H1 (cell line): Measurements from ENCODE around the gene PARM1. TPM values are rescaled to one million over a fixed set of nuclear protein-coding genes. Genes with fewer than 3 reads are reported as not detected.

Experiments used
- CTCF ChIA-PET: fragments of 300-600 bp; sonication (Branson Sonifier 250); formaldehyde crosslinking; loops from one replicate; lab custom pipeline; 2021; ENCODE audit not compliant: partially characterized antibody; lab: Charles Lee
- POLR2A ChIA-PET: fragments of 300-600 bp; sonication (Branson Sonifier 250); formaldehyde crosslinking; loops from one replicate; lab custom pipeline; 2021; ENCODE audit warnings: inconsistent platforms; ENCODE audit not compliant: partially characterized antibody; lab: Charles Lee
- DNase-seq, 2 experiments: peaks; one replicate each; pipeline versions ENCODE4 v3.0.0 to v3.0.0-alpha.2; 2010 to 2022; ENCODE audit warnings: low spot score in 2 of 2, low read depth in 1 of 2, mixed read lengths in 1 of 2
- FAIRE-seq: peaks from 2 replicates; lab custom pipeline; 2011; peaks lifted over from hg19 to GRCh38; lab: Jason Lieb, UNC
- H2AFZ ChIP-seq: 2 replicates; pipeline ENCODE4 v1.8.1; 2012; ENCODE audit warnings: low read length, inconsistent platforms
- H2AK5ac ChIP-seq: 2 replicates; pipeline ENCODE4 v1.6.1; 2013; ENCODE audit warnings: low read depth, low read length
- H2BK120ac ChIP-seq: replicated peaks from 2 replicates; pipeline ENCODE3; 2013; ENCODE audit warnings: low read depth, low read length, inconsistent platforms
- H2BK12ac ChIP-seq: 2 replicates; pipeline ENCODE4 v1.6.1; 2013; ENCODE audit warnings: low read depth, low read length
- H2BK15ac ChIP-seq: 2 replicates; pipeline ENCODE4 v1.6.1; 2013; ENCODE audit warnings: low read length
- H2BK20ac ChIP-seq: 2 replicates; pipeline ENCODE4 v1.6.1; 2013; ENCODE audit warnings: low read length
- H2BK5ac ChIP-seq: 2 replicates; pipeline ENCODE4 v1.6.1; 2013; ENCODE audit warnings: low read depth, low read length
- H3K14ac ChIP-seq: 2 replicates; pipeline ENCODE4 v1.6.1; 2013; ENCODE audit warnings: inconsistent platforms; ENCODE audit not compliant: insufficient read length
- H3K18ac ChIP-seq: 2 replicates; pipeline ENCODE4 v1.6.1; 2013; ENCODE audit warnings: low read length; ENCODE audit errors: extremely low read depth
- H3K23ac ChIP-seq: 2 replicates; pipeline ENCODE4 v1.6.1; 2013; ENCODE audit warnings: inconsistent platforms; ENCODE audit not compliant: insufficient read length
- H3K23me2 ChIP-seq: 2 replicates; pipeline ENCODE4 v1.6.1; 2013; ENCODE audit warnings: low read depth, low read length
- H3K27ac ChIP-seq: 2 replicates; pipeline ENCODE4 v1.6.1; 2011; ENCODE audit warnings: low read depth, low read length, inconsistent platforms
- H3K27me3 ChIP-seq, 4 experiments: replicated peaks in 1 of 4; 1 replicate in 1 of 4; 2 replicates in 3 of 4; pipeline versions ENCODE4 v1.6.1 to v1.8.1; 2011 to 2013; ENCODE audit warnings: low read length in 3 of 4, mild to moderate bottlenecking in 3 of 4, inconsistent platforms in 2 of 4, mixed read lengths in 2 of 4, moderate library complexity in 1 of 4; ENCODE audit not compliant: control insufficient read depth in 3 of 4, insufficient read depth in 3 of 4; ENCODE audit errors: extremely low read depth in 1 of 4
- H3K36me3 ChIP-seq, 4 experiments: 2 replicates each; pipeline versions ENCODE4 v1.6.1 to v1.8.1; 2011 to 2013; ENCODE audit warnings: mild to moderate bottlenecking in 4 of 4, low read length in 3 of 4, moderate library complexity in 2 of 4, control low read depth in 1 of 4, inconsistent platforms in 1 of 4; ENCODE audit not compliant: insufficient read depth in 4 of 4, control insufficient read depth in 2 of 4
- H3K4ac ChIP-seq: replicated peaks from 2 replicates; pipeline ENCODE3; 2013; ENCODE audit warnings: low read length, low read depth, mixed read lengths, inconsistent platforms; ENCODE audit not compliant: insufficient read length
- H3K4me1 ChIP-seq, 4 experiments: replicated peaks in 1 of 4; 1 replicate in 1 of 4; 2 replicates in 3 of 4; pipeline versions ENCODE4 v1.6.1 to v1.8.1; 2011 to 2013; ENCODE audit warnings: low read length in 3 of 4, inconsistent platforms in 2 of 4, mixed read lengths in 1 of 4; ENCODE audit not compliant: insufficient read depth in 4 of 4, control insufficient read depth in 3 of 4
- H3K4me2 ChIP-seq, 2 experiments: 2 replicates each; pipeline versions ENCODE4 v1.6.1 to v1.8.1; 2011 to 2013; ENCODE audit warnings: low read depth in 2 of 2, low read length in 2 of 2, control low read depth in 1 of 2, inconsistent platforms in 1 of 2, mild to moderate bottlenecking in 1 of 2; ENCODE audit not compliant: insufficient read depth in 1 of 2
- H3K4me3 ChIP-seq, 4 experiments: fragments of 200-600, 300-600 bp in 1 of 4; sonication (generic), shearing (Covaris generic), sonication (Bioruptor Twin) in 1 of 4; 2 replicates each; pipeline versions ENCODE4 v1.5.1 to v1.8.1; 2011 to 2016; ENCODE audit warnings: low read length in 4 of 4, low read depth in 3 of 4, control low read depth in 2 of 4, inconsistent platforms in 2 of 4, mild to moderate bottlenecking in 2 of 4, mixed read lengths in 1 of 4, moderate library complexity in 1 of 4; ENCODE audit not compliant: insufficient read depth in 2 of 4; ENCODE audit errors: extremely low read depth in 1 of 4
- H3K56ac ChIP-seq: replicated peaks from 2 replicates; pipeline ENCODE3; 2013; ENCODE audit warnings: low read depth, mild to moderate bottlenecking, mixed read lengths, low read length, inconsistent platforms; ENCODE audit not compliant: insufficient read length
- H3K79me1 ChIP-seq: 2 replicates; pipeline ENCODE4 v1.6.1; 2013; ENCODE audit warnings: low read depth, low read length, control low read depth
- H3K79me2 ChIP-seq, 2 experiments: 2 replicates each; pipeline versions ENCODE4 v1.6.1 to v1.8.1; 2012 to 2013; ENCODE audit warnings: low read length in 2 of 2, mild to moderate bottlenecking in 2 of 2, inconsistent platforms in 1 of 2; ENCODE audit not compliant: insufficient read depth in 2 of 2, control insufficient read depth in 1 of 2
- H3K9ac ChIP-seq, 4 experiments: replicated peaks in 1 of 4; 1 replicate in 1 of 4; 2 replicates in 3 of 4; pipeline versions ENCODE4 v1.6.1 to v1.8.1; 2011 to 2013; ENCODE audit warnings: low read depth in 3 of 4, low read length in 3 of 4, control low read depth in 2 of 4, mild to moderate bottlenecking in 2 of 4, moderate library complexity in 2 of 4, inconsistent platforms in 1 of 4; ENCODE audit errors: extremely low read depth in 1 of 4
- H3K9me3 ChIP-seq, 2 experiments: 2 replicates each; pipeline versions ENCODE4 v1.6.1 to v1.8.1; 2012 to 2013; ENCODE audit warnings: mild to moderate bottlenecking in 2 of 2, moderate library complexity in 2 of 2, control low read depth in 1 of 2, inconsistent platforms in 1 of 2, low read depth in 1 of 2, low read length in 1 of 2, mixed read lengths in 1 of 2; ENCODE audit not compliant: insufficient read depth in 2 of 2
- H4K20me1 ChIP-seq, 2 experiments: replicated peaks in 1 of 2; 2 replicates each; pipeline versions ENCODE3 to v1.8.1; 2011 to 2013; ENCODE audit warnings: inconsistent platforms in 2 of 2, low read length in 2 of 2, mild to moderate bottlenecking in 1 of 2; ENCODE audit not compliant: insufficient read depth in 2 of 2, control insufficient read depth in 1 of 2
- H4K5ac ChIP-seq: 2 replicates; pipeline ENCODE4 v1.6.1; 2013; ENCODE audit warnings: low read length, low read depth, mixed read lengths, inconsistent platforms; ENCODE audit not compliant: insufficient read length
- H4K8ac ChIP-seq: 2 replicates; pipeline ENCODE4 v1.8.0; 2013; ENCODE audit warnings: mild to moderate bottlenecking, moderate library complexity, low read length, inconsistent platforms; ENCODE audit not compliant: insufficient read depth; ENCODE audit errors: extremely low read depth
- H4K91ac ChIP-seq: replicated peaks from 2 replicates; pipeline ENCODE3; 2013; ENCODE audit warnings: low read length, mixed read lengths, inconsistent platforms; ENCODE audit not compliant: insufficient read length
- BRCA1 ChIP-seq: IDR thresholded peaks from 2 replicates; pipeline ENCODE4 v1.6.1; 2012; ENCODE audit warnings: low read depth, low read length, improper control_type of control experiment
- CBX8 ChIP-seq: fragments of 300-800, 300-1000 bp; sonication (generic); IDR thresholded peaks from 2 replicates; pipeline ENCODE4 v1.7.1; 2016; ENCODE audit warnings: low read depth, low read length, borderline replicate concordance
- CHD1 ChIP-seq: IDR thresholded peaks from 2 replicates; pipeline ENCODE4 v1.6.1; 2012; ENCODE audit warnings: low read depth, low read length, improper control_type of control experiment
- CHD2 ChIP-seq: IDR thresholded peaks from 2 replicates; pipeline ENCODE4 v1.6.1; 2012; ENCODE audit warnings: low read length, improper control_type of control experiment
- EP300 ChIP-seq, 2 experiments: IDR thresholded peaks; 1 replicate in 1 of 2; 2 replicates in 1 of 2; pipeline ENCODE4 v1.6.1; 2011 to 2012; ENCODE audit warnings: low read depth in 2 of 2, low read length in 2 of 2, mild to moderate bottlenecking in 2 of 2, borderline replicate concordance in 1 of 2, inconsistent platforms in 1 of 2, moderate library complexity in 1 of 2
- JUN ChIP-seq: IDR thresholded peaks from 2 replicates; pipeline ENCODE4 v1.6.1; 2011; ENCODE audit warnings: low read depth, mild to moderate bottlenecking, improper control_type of control experiment, low read length
- JUND ChIP-seq: IDR thresholded peaks from 2 replicates; pipeline ENCODE4 v1.6.1; 2011; ENCODE audit warnings: mild to moderate bottlenecking, improper control_type of control experiment, low read length
- PHF8 ChIP-seq: fragments of 200-600 bp; sonication (generic); conservative IDR thresholded peaks from 2 replicates; pipeline ENCODE4 v1.7.1; 2012; ENCODE audit warnings: low read depth, mild to moderate bottlenecking, inconsistent platforms, low read length, moderate library complexity
- RNF2 ChIP-seq: fragments of 200-900, 300-1000 bp; sonication (generic); IDR thresholded peaks from 2 replicates; pipeline ENCODE4 v1.7.1; 2016; ENCODE audit warnings: borderline replicate concordance, low read depth, mild to moderate bottlenecking, antibody characterized with exemption, low read length; ENCODE audit not compliant: poor library complexity, severe bottlenecking; ENCODE audit errors: missing control alignments
- SIN3A ChIP-seq, 2 experiments: IDR thresholded peaks in 1 of 2; conservative IDR thresholded peaks in 1 of 2; 2 replicates each; pipeline ENCODE4 v1.6.1; 2011 to 2012; ENCODE audit warnings: low read length in 2 of 2, improper control_type of control experiment in 1 of 2, low read depth in 1 of 2, mild to moderate bottlenecking in 1 of 2
- SIRT6 ChIP-seq: IDR thresholded peaks from one replicate; pipeline ENCODE4 v1.7.1; 2012; ENCODE audit warnings: low read length, inconsistent platforms
- TBP ChIP-seq: IDR thresholded peaks from 2 replicates; pipeline ENCODE4 v1.6.1; 2011; ENCODE audit warnings: low read depth, low read length, improper control_type of control experiment
- WGBS, 2 experiments: shearing (Covaris generic) in 1 of 2; methylation state at CpG; one replicate each; pipeline versions ENCODE4 v1.1.6 to v1.1.7; 2013 to 2015; ENCODE audit warnings: low lambda C conversion rate in 2 of 2, mixed read lengths in 2 of 2, inconsistent platforms in 1 of 2, low coverage in 1 of 2, missing lambda C conversion rate in 1 of 2; ENCODE audit not compliant: insufficient replicate concordance in 2 of 2, insufficient coverage in 1 of 2, insufficient read length in 1 of 2; ENCODE audit errors: extremely low coverage in 1 of 2, missing lambda C conversion rate in 1 of 2; 5-methylcytosine and 5-hydroxymethylcytosine counted together
- polyA plus RNA-seq, 7 experiments: library from polyadenylated mRNA; depleted of rRNA in 3 of 7; stranded (reverse) in 5 of 7; unstranded in 2 of 7; fragments of >200 nt in 5 of 7; fragments of 200-250 nt in 2 of 7; gene quantifications; 1 replicate in 5 of 7; 2 replicates in 1 of 7; 4 replicates in 1 of 7; pipeline versions ENCODE4 v1.2.1 to v1.2.3, GENCODE V29; 2011 to 2013; ENCODE audit warnings: missing spikeins in 2 of 7, mixed read lengths in 2 of 7
- total RNA-seq: library from RNA; stranded (reverse); fragmentation: NEBNext Ultra II Directional; extraction: Animal tissue kit (Norgen Biotek cat#: 25700); gene quantifications from 2 replicates; pipeline ENCODE4 v1.2.1, GENCODE V29; 2021
- TF ChIP-seq, protein P1 (sequence below): IDR thresholded peaks from 2 replicates; pipeline ENCODE4 v1.6.1; 2011; ENCODE audit warnings: low read length, improper control_type of control experiment

The PARM1 gene
- total and polyA plus RNA-seq, 2 of the 8 experiments (the other 6 are each of a cell fraction or from before 2014, with no cell fraction given): 2.0 to 5.3 TPM

DNA sequence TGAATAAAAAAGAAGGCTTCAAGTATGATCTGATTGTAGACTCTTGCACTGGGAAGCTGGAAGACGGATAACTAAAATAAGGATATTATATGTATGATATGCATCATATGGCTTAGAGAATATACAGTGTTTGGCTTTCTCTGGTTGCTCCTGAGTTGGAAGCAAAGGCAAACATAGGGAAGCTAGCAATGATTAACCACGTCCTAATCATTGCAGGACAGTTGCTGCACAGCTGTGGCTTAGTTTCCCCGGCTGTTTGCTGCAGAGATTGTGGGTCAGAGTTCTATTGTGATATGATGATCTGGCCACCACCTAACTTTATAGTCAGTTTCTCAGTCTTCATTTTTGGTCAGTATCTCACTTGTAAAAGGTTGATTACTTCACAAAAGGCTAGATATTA is 36.3 kb upstream of the PARM1 start:
- H2BK120ac ChIP-seq: no peak overlapping the region
- no peaks in the 10 kb centered on the region for H3K9me3 ChIP-seq
- H2BK12ac ChIP-seq: no peak overlapping the region
- no peak overlapping the region for H3K9ac ChIP-seq
- H3K18ac ChIP-seq: no peak overlapping the region
- CTCF ChIA-PET: interaction anchor here (0.9 kb wide), 1 partner anchor 57 kb away, joined by 3 read pairs; no protein-coding TSS in a partner anchor
- H3K79me1 ChIP-seq: no peaks in the 10 kb centered on the region
- H3K23ac ChIP-seq: no peak overlapping the region
- no peaks in the 10 kb centered on the region for H4K20me1 ChIP-seq
- no peak overlapping the region for H4K8ac ChIP-seq
- no peak overlapping the region for H3K4ac ChIP-seq
- DNase-seq (no peak), FAIRE-seq (no peak)
- 91% methylated on average over 3 of the region's 3 CpGs; no CpG with 5 or more reads in 1 of the 2 experiments for WGBS, 2 experiments
- no peak overlapping the region for H3K14ac ChIP-seq
- H3K23me2 ChIP-seq: no peaks in the 10 kb centered on the region
- H2BK20ac ChIP-seq: no peak overlapping the region
- H3K27ac ChIP-seq: no peak overlapping the region
- no peak overlapping the region for H2AFZ ChIP-seq
- H3K4me2 ChIP-seq: no peak overlapping the region
- H4K5ac ChIP-seq: no peak overlapping the region
- no peak overlapping the region for H3K56ac ChIP-seq
- H3K27me3 ChIP-seq: peaks cover 0 to 1% (median 0%) of the 10 kb centered on the region in 4 experiments; a peak in 1 of 7 replicates
- no peak overlapping the region for H2AK5ac ChIP-seq
- no peaks in the 10 kb centered on the region for H3K4me1 ChIP-seq
- H3K79me2 ChIP-seq: no peaks in the 10 kb centered on the region
- H4K91ac ChIP-seq: no peak overlapping the region
- POLR2A ChIA-PET: no interaction called here
- no peak overlapping the region for H3K4me3 ChIP-seq
- H2BK5ac ChIP-seq: no peak overlapping the region
- H3K36me3 ChIP-seq: no peaks in the 10 kb centered on the region
- H2BK15ac ChIP-seq: no peak overlapping the region
- TF ChIP-seq SIN3A (conservative IDR thresholded peaks at IDR 0.05 in 1 of 2, IDR thresholded peaks at IDR 0.05 in 1 of 2; ENCODE audit: low read depth in 1 of 2, low read length in 2 of 2): no peak
- no peak for TF ChIP-seq CHD2
- TF ChIP-seq PHF8: no peak
- no peak for TF ChIP-seq JUND
- TF ChIP-seq TBP: no peak
- TF ChIP-seq, protein P1, sequence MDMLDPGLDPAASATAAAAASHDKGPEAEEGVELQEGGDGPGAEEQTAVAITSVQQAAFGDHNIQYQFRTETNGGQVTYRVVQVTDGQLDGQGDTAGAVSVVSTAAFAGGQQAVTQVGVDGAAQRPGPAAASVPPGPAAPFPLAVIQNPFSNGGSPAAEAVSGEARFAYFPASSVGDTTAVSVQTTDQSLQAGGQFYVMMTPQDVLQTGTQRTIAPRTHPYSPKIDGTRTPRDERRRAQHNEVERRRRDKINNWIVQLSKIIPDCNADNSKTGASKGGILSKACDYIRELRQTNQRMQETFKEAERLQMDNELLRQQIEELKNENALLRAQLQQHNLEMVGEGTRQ: no peak
- TF ChIP-seq RNF2: no peak
- no peak for TF ChIP-seq EP300 (IDR thresholded peaks at IDR 0.05; ENCODE audit: borderline replicate concordance in 1 of 2, low read depth in 2 of 2, low read length in 2 of 2)
- no peak for TF ChIP-seq BRCA1
- TF ChIP-seq CHD1: no peak
- no peak for TF ChIP-seq CBX8
- TF ChIP-seq SIRT6: no peak
- TF ChIP-seq JUN: no peak
